H1 (cell line): ENCODE results near the gene MAGI2. TPM values are rescaled to one million over a fixed set of nuclear protein-coding genes. Genes with fewer than 3 reads are reported as not detected.

ENCODE experiments used
- CTCF ChIA-PET: fragments of 300-600 bp; sonication (Branson Sonifier 250); formaldehyde crosslinking; loops from one replicate; lab custom pipeline; 2021; ENCODE audit not compliant: partially characterized antibody; lab: Charles Lee
- POLR2A ChIA-PET: fragments of 300-600 bp; sonication (Branson Sonifier 250); formaldehyde crosslinking; loops from one replicate; lab custom pipeline; 2021; ENCODE audit warnings: inconsistent platforms; ENCODE audit not compliant: partially characterized antibody; lab: Charles Lee
- DNase-seq, 2 experiments: peaks; one replicate each; pipeline versions ENCODE4 v3.0.0 to v3.0.0-alpha.2; 2010 to 2022; ENCODE audit warnings: low spot score in 2 of 2, low read depth in 1 of 2, mixed read lengths in 1 of 2
- FAIRE-seq: peaks from 2 replicates; lab custom pipeline; 2011; peaks lifted over from hg19 to GRCh38; lab: Jason Lieb, UNC
- H2AFZ ChIP-seq: 2 replicates; pipeline ENCODE4 v1.8.1; 2012; ENCODE audit warnings: low read length, inconsistent platforms
- H2AK5ac ChIP-seq: 2 replicates; pipeline ENCODE4 v1.6.1; 2013; ENCODE audit warnings: low read depth, low read length
- H2BK120ac ChIP-seq: replicated peaks from 2 replicates; pipeline ENCODE3; 2013; ENCODE audit warnings: low read depth, low read length, inconsistent platforms
- H2BK12ac ChIP-seq: 2 replicates; pipeline ENCODE4 v1.6.1; 2013; ENCODE audit warnings: low read depth, low read length
- H2BK15ac ChIP-seq: 2 replicates; pipeline ENCODE4 v1.6.1; 2013; ENCODE audit warnings: low read length
- H2BK20ac ChIP-seq: 2 replicates; pipeline ENCODE4 v1.6.1; 2013; ENCODE audit warnings: low read length
- H2BK5ac ChIP-seq: 2 replicates; pipeline ENCODE4 v1.6.1; 2013; ENCODE audit warnings: low read depth, low read length
- H3K14ac ChIP-seq: 2 replicates; pipeline ENCODE4 v1.6.1; 2013; ENCODE audit warnings: inconsistent platforms; ENCODE audit not compliant: insufficient read length
- H3K18ac ChIP-seq: 2 replicates; pipeline ENCODE4 v1.6.1; 2013; ENCODE audit warnings: low read length; ENCODE audit errors: extremely low read depth
- H3K23ac ChIP-seq: 2 replicates; pipeline ENCODE4 v1.6.1; 2013; ENCODE audit warnings: inconsistent platforms; ENCODE audit not compliant: insufficient read length
- H3K23me2 ChIP-seq: 2 replicates; pipeline ENCODE4 v1.6.1; 2013; ENCODE audit warnings: low read depth, low read length
- H3K27ac ChIP-seq: 2 replicates; pipeline ENCODE4 v1.6.1; 2011; ENCODE audit warnings: low read depth, low read length, inconsistent platforms
- H3K27me3 ChIP-seq, 4 experiments: replicated peaks in 1 of 4; 1 replicate in 1 of 4; 2 replicates in 3 of 4; pipeline versions ENCODE4 v1.6.1 to v1.8.1; 2011 to 2013; ENCODE audit warnings: low read length in 3 of 4, mild to moderate bottlenecking in 3 of 4, inconsistent platforms in 2 of 4, mixed read lengths in 2 of 4, moderate library complexity in 1 of 4; ENCODE audit not compliant: control insufficient read depth in 3 of 4, insufficient read depth in 3 of 4; ENCODE audit errors: extremely low read depth in 1 of 4
- H3K36me3 ChIP-seq, 4 experiments: 2 replicates each; pipeline versions ENCODE4 v1.6.1 to v1.8.1; 2011 to 2013; ENCODE audit warnings: mild to moderate bottlenecking in 4 of 4, low read length in 3 of 4, moderate library complexity in 2 of 4, control low read depth in 1 of 4, inconsistent platforms in 1 of 4; ENCODE audit not compliant: insufficient read depth in 4 of 4, control insufficient read depth in 2 of 4
- H3K4ac ChIP-seq: replicated peaks from 2 replicates; pipeline ENCODE3; 2013; ENCODE audit warnings: low read length, low read depth, mixed read lengths, inconsistent platforms; ENCODE audit not compliant: insufficient read length
- H3K4me1 ChIP-seq, 4 experiments: replicated peaks in 1 of 4; 1 replicate in 1 of 4; 2 replicates in 3 of 4; pipeline versions ENCODE4 v1.6.1 to v1.8.1; 2011 to 2013; ENCODE audit warnings: low read length in 3 of 4, inconsistent platforms in 2 of 4, mixed read lengths in 1 of 4; ENCODE audit not compliant: insufficient read depth in 4 of 4, control insufficient read depth in 3 of 4
- H3K4me2 ChIP-seq, 2 experiments: 2 replicates each; pipeline versions ENCODE4 v1.6.1 to v1.8.1; 2011 to 2013; ENCODE audit warnings: low read depth in 2 of 2, low read length in 2 of 2, control low read depth in 1 of 2, inconsistent platforms in 1 of 2, mild to moderate bottlenecking in 1 of 2; ENCODE audit not compliant: insufficient read depth in 1 of 2
- H3K4me3 ChIP-seq, 4 experiments: fragments of 200-600, 300-600 bp in 1 of 4; sonication (generic), shearing (Covaris generic), sonication (Bioruptor Twin) in 1 of 4; 2 replicates each; pipeline versions ENCODE4 v1.5.1 to v1.8.1; 2011 to 2016; ENCODE audit warnings: low read length in 4 of 4, low read depth in 3 of 4, control low read depth in 2 of 4, inconsistent platforms in 2 of 4, mild to moderate bottlenecking in 2 of 4, mixed read lengths in 1 of 4, moderate library complexity in 1 of 4; ENCODE audit not compliant: insufficient read depth in 2 of 4; ENCODE audit errors: extremely low read depth in 1 of 4
- H3K56ac ChIP-seq: replicated peaks from 2 replicates; pipeline ENCODE3; 2013; ENCODE audit warnings: low read depth, mild to moderate bottlenecking, mixed read lengths, low read length, inconsistent platforms; ENCODE audit not compliant: insufficient read length
- H3K79me1 ChIP-seq: 2 replicates; pipeline ENCODE4 v1.6.1; 2013; ENCODE audit warnings: low read depth, low read length, control low read depth
- H3K79me2 ChIP-seq, 2 experiments: 2 replicates each; pipeline versions ENCODE4 v1.6.1 to v1.8.1; 2012 to 2013; ENCODE audit warnings: low read length in 2 of 2, mild to moderate bottlenecking in 2 of 2, inconsistent platforms in 1 of 2; ENCODE audit not compliant: insufficient read depth in 2 of 2, control insufficient read depth in 1 of 2
- H3K9ac ChIP-seq, 4 experiments: replicated peaks in 1 of 4; 1 replicate in 1 of 4; 2 replicates in 3 of 4; pipeline versions ENCODE4 v1.6.1 to v1.8.1; 2011 to 2013; ENCODE audit warnings: low read depth in 3 of 4, low read length in 3 of 4, control low read depth in 2 of 4, mild to moderate bottlenecking in 2 of 4, moderate library complexity in 2 of 4, inconsistent platforms in 1 of 4; ENCODE audit errors: extremely low read depth in 1 of 4
- H3K9me3 ChIP-seq, 2 experiments: 2 replicates each; pipeline versions ENCODE4 v1.6.1 to v1.8.1; 2012 to 2013; ENCODE audit warnings: mild to moderate bottlenecking in 2 of 2, moderate library complexity in 2 of 2, control low read depth in 1 of 2, inconsistent platforms in 1 of 2, low read depth in 1 of 2, low read length in 1 of 2, mixed read lengths in 1 of 2; ENCODE audit not compliant: insufficient read depth in 2 of 2
- H4K20me1 ChIP-seq, 2 experiments: replicated peaks in 1 of 2; 2 replicates each; pipeline versions ENCODE3 to v1.8.1; 2011 to 2013; ENCODE audit warnings: inconsistent platforms in 2 of 2, low read length in 2 of 2, mild to moderate bottlenecking in 1 of 2; ENCODE audit not compliant: insufficient read depth in 2 of 2, control insufficient read depth in 1 of 2
- H4K5ac ChIP-seq: 2 replicates; pipeline ENCODE4 v1.6.1; 2013; ENCODE audit warnings: low read length, low read depth, mixed read lengths, inconsistent platforms; ENCODE audit not compliant: insufficient read length
- H4K8ac ChIP-seq: 2 replicates; pipeline ENCODE4 v1.8.0; 2013; ENCODE audit warnings: mild to moderate bottlenecking, moderate library complexity, low read length, inconsistent platforms; ENCODE audit not compliant: insufficient read depth; ENCODE audit errors: extremely low read depth
- H4K91ac ChIP-seq: replicated peaks from 2 replicates; pipeline ENCODE3; 2013; ENCODE audit warnings: low read length, mixed read lengths, inconsistent platforms; ENCODE audit not compliant: insufficient read length
- BCL11A ChIP-seq, 2 experiments: IDR thresholded peaks; one replicate each; pipeline ENCODE4 v1.6.1; 2011; ENCODE audit warnings: low read depth in 2 of 2, low read length in 2 of 2, mild to moderate bottlenecking in 2 of 2
- MAFK ChIP-seq: IDR thresholded peaks from 2 replicates; pipeline ENCODE4 v1.6.1; 2012; ENCODE audit warnings: low read depth, mild to moderate bottlenecking, improper control_type of control experiment, low read length
- SIN3A ChIP-seq, 2 experiments: IDR thresholded peaks in 1 of 2; conservative IDR thresholded peaks in 1 of 2; 2 replicates each; pipeline ENCODE4 v1.6.1; 2011 to 2012; ENCODE audit warnings: low read length in 2 of 2, improper control_type of control experiment in 1 of 2, low read depth in 1 of 2, mild to moderate bottlenecking in 1 of 2
- polyA plus RNA-seq, 7 experiments: library from polyadenylated mRNA; depleted of rRNA in 3 of 7; stranded (reverse) in 5 of 7; unstranded in 2 of 7; fragments of >200 nt in 5 of 7; fragments of 200-250 nt in 2 of 7; gene quantifications; 1 replicate in 5 of 7; 2 replicates in 1 of 7; 4 replicates in 1 of 7; pipeline versions ENCODE4 v1.2.1 to v1.2.3, GENCODE V29; 2011 to 2013; ENCODE audit warnings: missing spikeins in 2 of 7, mixed read lengths in 2 of 7
- total RNA-seq: library from RNA; stranded (reverse); fragmentation: NEBNext Ultra II Directional; extraction: Animal tissue kit (Norgen Biotek cat#: 25700); gene quantifications from 2 replicates; pipeline ENCODE4 v1.2.1, GENCODE V29; 2021
- TF ChIP-seq, protein P1 (sequence below): IDR thresholded peaks from 2 replicates; pipeline ENCODE4 v1.6.1; 2012; ENCODE audit warnings: inconsistent platforms

Gene MAGI2
- total and polyA plus RNA-seq, 2 of the 8 experiments (the other 6 are each of a cell fraction or from before 2014, with no cell fraction given), result 6.0 to 27.3 TPM

- DNase-seq, result no peak
- no peak overlapping the region for H3K23ac ChIP-seq
- no peak overlapping the region for H3K4me3 ChIP-seq
- no peak overlapping the region for H3K4me2 ChIP-seq
- no peak overlapping the region for H3K4ac ChIP-seq
- no peaks in the 10 kb centered on the region for H4K20me1 ChIP-seq
- no peak overlapping the region for H2AFZ ChIP-seq
- H3K23me2 ChIP-seq, result no peaks in the 10 kb centered on the region
- no peak overlapping the region for H2BK15ac ChIP-seq
- no peak overlapping the region for H3K56ac ChIP-seq
- no peaks in the 10 kb centered on the region for H3K9me3 ChIP-seq
- H2BK5ac ChIP-seq, result no peak overlapping the region
- H3K27ac ChIP-seq, result no peak overlapping the region
- H2BK20ac ChIP-seq, result no peak overlapping the region
- H2BK120ac ChIP-seq, result no peak overlapping the region
- no peaks in the 10 kb centered on the region for H3K79me2 ChIP-seq
- no peaks in the 10 kb centered on the region for H3K27me3 ChIP-seq
- H3K36me3 ChIP-seq, result no peaks in the 10 kb centered on the region
- H3K14ac ChIP-seq, result no peak overlapping the region
- H3K9ac ChIP-seq, result no peak overlapping the region
- H3K18ac ChIP-seq, result no peak overlapping the region
- H2AK5ac ChIP-seq, result no peak overlapping the region
- TF ChIP-seq SIN3A (conservative IDR thresholded peaks at IDR 0.05 in 1 of 2, IDR thresholded peaks at IDR 0.05 in 1 of 2; ENCODE audit: low read depth in 1 of 2, low read length in 2 of 2), result no peak
- TF ChIP-seq, protein P1, sequence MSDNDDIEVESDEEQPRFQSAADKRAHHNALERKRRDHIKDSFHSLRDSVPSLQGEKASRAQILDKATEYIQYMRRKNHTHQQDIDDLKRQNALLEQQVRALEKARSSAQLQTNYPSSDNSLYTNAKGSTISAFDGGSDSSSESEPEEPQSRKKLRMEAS, result no peak
- TF ChIP-seq BCL11A (IDR thresholded peaks at IDR 0.05; ENCODE audit: low read depth in 2 of 2, low read length in 2 of 2), result no peak
- peak; percentile 80 for TF ChIP-seq MAFK
- TF ChIP-seq, all 59 proteins: peak for 1
- ChIA-PET POLR2A (no interaction called here), CTCF (no interaction called here)
- H3K4me1 ChIP-seq, result no peaks in the 10 kb centered on the region
- no peak overlapping the region for H4K5ac ChIP-seq
- H4K91ac ChIP-seq, result no peak overlapping the region
- no peak overlapping the region for H4K8ac ChIP-seq
- no peak for FAIRE-seq
- H2BK12ac ChIP-seq, result no peak overlapping the region
- H3K79me1 ChIP-seq, result no peaks in the 10 kb centered on the region
These were observed 53.2 kb downstream of the MAGI2 start for GRCh38 chr7:79400222-79400621.
